CD4-positive, alpha-beta T cell (primary cell): Measurements from ENCODE around the gene TEDC1. TPM values are rescaled to one million over a fixed set of nuclear protein-coding genes. Genes with fewer than 3 reads are reported as not detected.
A peak's percentile ranks its signal among the peaks of the same experiment; 100 is the strongest.

ENCODE experiments used
- ATAC-seq: fragments of 200-7000 bp; cut with Tn5 transposase; one replicate; pipeline ENCODE4 v1.10.0; 2022; ENCODE audit warnings: mild to moderate bottlenecking; ENCODE audit not compliant: poor library complexity
- CTCF ChIA-PET: fragments of 350-600 bp; sonication (Branson Sonifier 250); formaldehyde crosslinking; loops from one replicate; lab custom pipeline; 2021; ENCODE audit warnings: antibody characterized with exemption, inconsistent platforms; lab: Charles Lee
- POLR2A ChIA-PET: fragments of 350-600 bp; sonication (Branson Sonifier 250); formaldehyde crosslinking; loops from one replicate; lab custom pipeline; 2021; ENCODE audit warnings: antibody characterized with exemption, inconsistent platforms; lab: Charles Lee
- DNase-seq, 14 experiments: peaks; one replicate each; pipeline ENCODE4 v3.0.0-alpha.2; 2013 to 2020; ENCODE audit warnings: mixed read lengths in 2 of 14
- H3K27ac ChIP-seq, 2 donors: one replicate each; pipeline versions ENCODE4 v1.5.1 to v1.7.0; 2013; ENCODE audit warnings: low read length in 2 of 2, low read depth in 1 of 2, mild to moderate bottlenecking in 1 of 2
- H3K27me3 ChIP-seq, 2 experiments: 1 replicate in 1 of 2; 2 replicates in 1 of 2; pipeline versions ENCODE4 v1.6.1 to v1.7.0; 2013; ENCODE audit warnings: low read length in 2 of 2, control low read depth in 1 of 2, mild to moderate bottlenecking in 1 of 2, moderate library complexity in 1 of 2; ENCODE audit not compliant: insufficient read depth in 2 of 2, control insufficient read depth in 1 of 2
- H3K36me3 ChIP-seq: one replicate; pipeline ENCODE4 v1.6.1; 2013; ENCODE audit warnings: low read length, control low read depth; ENCODE audit not compliant: insufficient read depth
- H3K4me1 ChIP-seq: one replicate; pipeline ENCODE4 v1.6.1; 2013; ENCODE audit warnings: low read length, control low read depth; ENCODE audit not compliant: insufficient read depth
- H3K4me3 ChIP-seq: one replicate; pipeline ENCODE4 v1.5.1; 2013; ENCODE audit warnings: mild to moderate bottlenecking, low read length, moderate library complexity
- H3K9me3 ChIP-seq, 2 experiments: 1 replicate in 1 of 2; 2 replicates in 1 of 2; pipeline versions ENCODE4 v1.6.1 to v1.7.0; 2013; ENCODE audit warnings: low read length in 2 of 2, mild to moderate bottlenecking in 2 of 2, control low read depth in 1 of 2, moderate library complexity in 1 of 2; ENCODE audit not compliant: control insufficient read depth in 1 of 2, insufficient read depth in 1 of 2
- H3K27ac Mint-ChIP-seq: one replicate; pipeline ENCODE4 v1.8.0; 2020; ENCODE audit warnings: mixed read lengths
- H3K27me3 Mint-ChIP-seq: one replicate; pipeline ENCODE4 v1.8.0; 2021; ENCODE audit warnings: mixed read lengths
- H3K36me3 Mint-ChIP-seq: one replicate; pipeline ENCODE4 v1.8.0; 2021; ENCODE audit warnings: low read depth, mixed read lengths
- H3K4me1 Mint-ChIP-seq: one replicate; pipeline ENCODE4 v1.8.0; 2021; ENCODE audit warnings: low read depth, mixed read lengths
- H3K4me3 Mint-ChIP-seq: one replicate; pipeline ENCODE4 v1.8.0; 2020; ENCODE audit warnings: mild to moderate bottlenecking, mixed read lengths
- H3K9me3 Mint-ChIP-seq: one replicate; pipeline ENCODE4 v1.8.0; 2020; ENCODE audit warnings: mixed read lengths
- CTCF ChIP-seq: fragments of 200-600 bp; IDR thresholded peaks from one replicate; pipeline ENCODE4 v1.8.0; 2022; ENCODE audit warnings: antibody characterized with exemption, mild to moderate bottlenecking
- intact Hi-C, 2 experiments: fragments of 100-400 bp; cut with DNase I in 1 of 2; cut with micrococcal nuclease in 1 of 2; formaldehyde crosslinking; loops; one replicate each; pipeline versions ENCODE4 v1.15.1 to v1.9.0; 2023 to 2025; cut with DNase I, micrococcal nuclease
- total RNA-seq, 174 experiments: library from RNA in 2 of 174; stranded (reverse) in 2 of 174; gene quantifications; one replicate each; pipeline ENCODE4 v1.2.3 and lab custom pipeline; 2021 to 2026

The TEDC1 gene
- total RNA-seq, 2 experiments from 2014 or later: 102 to 108 TPM

DNA sequence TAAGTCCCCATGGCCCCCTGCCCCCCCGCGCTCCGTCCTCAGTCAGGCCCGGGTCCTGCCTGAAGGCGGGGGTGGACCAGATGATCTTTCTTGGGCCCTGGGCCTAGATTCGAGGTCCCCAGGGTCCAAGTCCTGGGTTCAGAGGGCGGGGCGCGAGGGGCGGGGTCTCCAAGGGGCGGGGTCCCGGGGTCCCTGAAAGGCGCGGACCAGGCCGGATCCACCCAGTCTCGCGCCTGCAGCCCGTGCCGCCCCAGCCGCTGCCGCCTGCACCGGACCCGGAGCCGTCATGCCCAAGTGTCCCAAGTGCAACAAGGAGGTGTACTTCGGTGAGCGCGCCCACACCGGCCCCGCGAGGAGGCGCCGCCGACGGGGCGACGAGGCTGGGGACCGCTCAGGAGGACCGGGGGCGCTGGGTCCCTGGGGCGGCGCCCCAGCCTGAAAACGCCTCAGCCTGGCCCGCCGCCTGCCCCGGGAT lies 4.0 kb upstream of the TEDC1 start:
- DNase-seq: peak; percentile 39 to 78 (median 66)
- no peak for TF ChIP-seq CTCF
- Histone ChIP-seq H3K27me3 (no peaks in the 10 kb centered on the region), H3K4me1 (peaks cover 83% of the 10 kb centered on the region), H3K36me3 (peaks cover 10% of the 10 kb centered on the region), H3K9me3 (no peaks in the 10 kb centered on the region), H3K27ac (peak overlapping the region; percentile 100), H3K4me3 (peak overlapping the region; percentile 97)
- H3K27me3 Mint-ChIP-seq: no peaks in the 10 kb centered on the region
- ChIA-PET CTCF (interaction anchor here (1.8 kb wide), 1 partner anchor 39 kb away, joined by 6 read pairs; no protein-coding TSS in a partner anchor), POLR2A (no interaction called here)
- peaks cover 48% of the 10 kb centered on the region for H3K4me1 Mint-ChIP-seq
- peaks cover 17% of the 10 kb centered on the region for H3K36me3 Mint-ChIP-seq
- H3K27ac Mint-ChIP-seq: peak overlapping the region; percentile 97
- no peak for ATAC-seq
- no peaks in the 10 kb centered on the region for H3K9me3 Mint-ChIP-seq
- intact Hi-C loops: no loop called here
- peak overlapping the region; percentile 90 for H3K4me3 Mint-ChIP-seq

DNA sequence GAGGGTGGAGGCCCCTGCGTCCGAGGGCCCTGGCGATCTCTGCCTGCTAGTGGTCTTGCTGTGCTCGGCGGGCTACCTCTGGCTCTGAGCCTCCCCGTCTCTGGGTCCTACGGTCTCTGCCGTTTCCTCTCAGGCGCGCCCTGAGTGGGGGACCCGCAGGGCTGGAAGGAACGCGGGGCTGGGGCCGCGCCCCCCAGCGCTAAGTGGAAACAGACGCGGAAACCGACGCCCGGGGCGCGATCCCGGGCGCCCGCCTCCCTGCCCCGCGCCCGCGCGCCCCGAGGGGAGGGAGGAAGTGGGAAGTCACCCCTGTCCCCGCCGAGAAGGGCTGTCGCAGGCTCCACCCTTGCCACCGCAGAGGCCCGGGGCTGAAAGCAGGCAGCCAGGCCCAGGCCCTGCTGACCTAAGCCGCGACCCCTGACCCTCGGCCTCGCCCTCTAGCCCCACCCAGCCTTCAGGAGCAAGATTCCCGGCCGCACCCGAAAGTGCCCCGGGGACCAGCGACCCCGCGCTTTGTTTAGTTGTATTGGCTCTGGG lies 3.5 kb upstream of the TEDC1 start:
- H3K36me3 Mint-ChIP-seq: peaks cover 16% of the 10 kb centered on the region
- H3K27me3 Mint-ChIP-seq: no peaks in the 10 kb centered on the region
- no peaks in the 10 kb centered on the region for H3K9me3 Mint-ChIP-seq
- ATAC-seq (peak; percentile 3), DNase-seq (peak; percentile 53 to 91 (median 74))
- Histone ChIP-seq H3K4me3 (peak overlapping the region; percentile 97), H3K27me3 (no peaks in the 10 kb centered on the region), H3K4me1 (peaks cover 83% of the 10 kb centered on the region), H3K27ac (peak overlapping the region; percentile 92 to 100), H3K36me3 (peaks cover 13% of the 10 kb centered on the region), H3K9me3 (no peaks in the 10 kb centered on the region)
- peak overlapping the region; percentile 97 for H3K27ac Mint-ChIP-seq
- CTCF ChIA-PET: interaction anchor here (1.8 kb wide), 1 partner anchor 39 kb away, joined by 6 read pairs; no protein-coding TSS in a partner anchor
- intact Hi-C loops: no loop called here
- POLR2A ChIA-PET: no interaction called here
- TF ChIP-seq CTCF: no peak
- peaks cover 43% of the 10 kb centered on the region for H3K4me1 Mint-ChIP-seq
- peak overlapping the region; percentile 90 for H3K4me3 Mint-ChIP-seq

DNA sequence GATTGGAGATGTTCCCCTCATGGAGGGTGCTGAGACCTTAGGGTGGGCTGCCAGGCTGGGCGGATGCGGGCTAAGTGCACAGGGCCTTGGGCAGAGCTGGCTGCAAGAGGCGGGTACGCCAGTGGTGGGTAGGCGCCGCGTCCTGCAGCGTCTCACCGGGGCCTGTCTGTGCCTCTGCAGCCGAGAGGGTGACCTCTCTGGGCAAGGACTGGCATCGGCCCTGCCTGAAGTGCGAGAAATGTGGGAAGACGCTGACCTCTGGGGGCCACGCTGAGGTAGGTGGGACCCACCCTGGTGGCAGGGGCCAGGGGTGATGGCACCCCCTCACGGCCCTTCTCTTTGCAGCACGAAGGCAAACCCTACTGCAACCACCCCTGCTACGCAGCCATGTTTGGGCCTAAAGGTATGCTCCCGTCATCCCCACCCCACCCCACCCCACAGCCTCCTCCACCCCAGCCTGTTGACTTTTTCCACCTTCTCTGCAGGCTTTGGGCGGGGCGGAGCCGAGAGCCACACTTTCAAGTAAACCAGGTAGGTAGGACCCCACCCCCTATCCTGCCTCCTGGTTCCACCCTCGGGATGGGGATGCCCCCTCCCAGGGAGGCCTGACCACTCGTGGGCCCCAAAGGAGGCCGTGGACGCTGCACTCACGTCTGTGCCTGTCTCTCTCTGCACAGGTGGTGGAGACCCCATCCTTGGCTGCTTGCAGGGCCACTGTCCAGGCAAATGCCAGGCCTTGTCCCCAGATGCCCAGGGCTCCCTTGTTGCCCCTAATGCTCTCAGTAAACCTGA lies 2.9 kb upstream of the TEDC1 start:
- no peak for TF ChIP-seq CTCF
- H3K27ac ChIP-seq: peak overlapping the region; percentile 92 to 100

More for the DNA sequence above, 2.9 kb upstream of the TEDC1 start:
- no peaks in the 10 kb centered on the region for H3K9me3 ChIP-seq
- H3K27me3 Mint-ChIP-seq: no peaks in the 10 kb centered on the region
- no peaks in the 10 kb centered on the region for H3K27me3 ChIP-seq
- ChIA-PET CTCF (interaction anchor here (2.9 to 6.3 kb wide), 4 partner anchors 7 to 118 kb away, joined by 28 to 155 read pairs (median 34); partner anchors contain the start of gene CRIP2), POLR2A (interaction anchor here (1.7 to 3.9 kb wide), 3 partner anchors 9 to 503 kb away, joined by 5 to 154 read pairs (median 8); partner anchors contain the start of genes CLBA1 and GPR132)
- DNase-seq (peak in 9 of 14 experiments; percentile 35 to 64 (median 49)), ATAC-seq (no peak)
- peaks cover 13% of the 10 kb centered on the region for H3K36me3 ChIP-seq
- no peaks in the 10 kb centered on the region for H3K9me3 Mint-ChIP-seq
- peak overlapping the region; percentile 90 for H3K4me3 Mint-ChIP-seq
- H3K36me3 Mint-ChIP-seq: peaks cover 16% of the 10 kb centered on the region
- peak overlapping the region; percentile 97 for H3K27ac Mint-ChIP-seq
- intact Hi-C loops: no loop called here
- H3K4me1 ChIP-seq: peaks cover 77% of the 10 kb centered on the region
- H3K4me3 ChIP-seq: peak overlapping the region; percentile 97
- peaks cover 38% of the 10 kb centered on the region for H3K4me1 Mint-ChIP-seq
